ENCODE measurements around the gene PPARGC1A. TPM values are rescaled to one million over a fixed set of nuclear protein-coding genes. Genes with fewer than 3 reads are reported as not detected.

The PPARGC1A gene
- total RNA-seq, 1 experiment from 2014 or later: 1.9 TPM

GRCh38 chr4:23878912-23879732 is 10.7 kb downstream of the PPARGC1A start (continued):
- TF ChIP-seq, protein P1, sequence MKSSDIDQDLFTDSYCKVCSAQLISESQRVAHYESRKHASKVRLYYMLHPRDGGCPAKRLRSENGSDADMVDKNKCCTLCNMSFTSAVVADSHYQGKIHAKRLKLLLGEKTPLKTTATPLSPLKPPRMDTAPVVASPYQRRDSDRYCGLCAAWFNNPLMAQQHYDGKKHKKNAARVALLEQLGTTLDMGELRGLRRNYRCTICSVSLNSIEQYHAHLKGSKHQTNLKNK (CRISPR knock-in tag; IDR thresholded peaks at IDR 0.05): no peak
- TF ChIP-seq, protein P2, sequence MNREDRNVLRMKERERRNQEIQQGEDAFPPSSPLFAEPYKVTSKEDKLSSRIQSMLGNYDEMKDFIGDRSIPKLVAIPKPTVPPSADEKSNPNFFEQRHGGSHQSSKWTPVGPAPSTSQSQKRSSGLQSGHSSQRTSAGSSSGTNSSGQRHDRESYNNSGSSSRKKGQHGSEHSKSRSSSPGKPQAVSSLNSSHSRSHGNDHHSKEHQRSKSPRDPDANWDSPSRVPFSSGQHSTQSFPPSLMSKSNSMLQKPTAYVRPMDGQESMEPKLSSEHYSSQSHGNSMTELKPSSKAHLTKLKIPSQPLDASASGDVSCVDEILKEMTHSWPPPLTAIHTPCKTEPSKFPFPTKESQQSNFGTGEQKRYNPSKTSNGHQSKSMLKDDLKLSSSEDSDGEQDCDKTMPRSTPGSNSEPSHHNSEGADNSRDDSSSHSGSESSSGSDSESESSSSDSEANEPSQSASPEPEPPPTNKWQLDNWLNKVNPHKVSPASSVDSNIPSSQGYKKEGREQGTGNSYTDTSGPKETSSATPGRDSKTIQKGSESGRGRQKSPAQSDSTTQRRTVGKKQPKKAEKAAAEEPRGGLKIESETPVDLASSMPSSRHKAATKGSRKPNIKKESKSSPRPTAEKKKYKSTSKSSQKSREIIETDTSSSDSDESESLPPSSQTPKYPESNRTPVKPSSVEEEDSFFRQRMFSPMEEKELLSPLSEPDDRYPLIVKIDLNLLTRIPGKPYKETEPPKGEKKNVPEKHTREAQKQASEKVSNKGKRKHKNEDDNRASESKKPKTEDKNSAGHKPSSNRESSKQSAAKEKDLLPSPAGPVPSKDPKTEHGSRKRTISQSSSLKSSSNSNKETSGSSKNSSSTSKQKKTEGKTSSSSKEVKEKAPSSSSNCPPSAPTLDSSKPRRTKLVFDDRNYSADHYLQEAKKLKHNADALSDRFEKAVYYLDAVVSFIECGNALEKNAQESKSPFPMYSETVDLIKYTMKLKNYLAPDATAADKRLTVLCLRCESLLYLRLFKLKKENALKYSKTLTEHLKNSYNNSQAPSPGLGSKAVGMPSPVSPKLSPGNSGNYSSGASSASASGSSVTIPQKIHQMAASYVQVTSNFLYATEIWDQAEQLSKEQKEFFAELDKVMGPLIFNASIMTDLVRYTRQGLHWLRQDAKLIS (CRISPR knock-in tag; IDR thresholded peaks at IDR 0.05; ENCODE audit: borderline replicate concordance): no peak
- TF ChIP-seq, protein P3, sequence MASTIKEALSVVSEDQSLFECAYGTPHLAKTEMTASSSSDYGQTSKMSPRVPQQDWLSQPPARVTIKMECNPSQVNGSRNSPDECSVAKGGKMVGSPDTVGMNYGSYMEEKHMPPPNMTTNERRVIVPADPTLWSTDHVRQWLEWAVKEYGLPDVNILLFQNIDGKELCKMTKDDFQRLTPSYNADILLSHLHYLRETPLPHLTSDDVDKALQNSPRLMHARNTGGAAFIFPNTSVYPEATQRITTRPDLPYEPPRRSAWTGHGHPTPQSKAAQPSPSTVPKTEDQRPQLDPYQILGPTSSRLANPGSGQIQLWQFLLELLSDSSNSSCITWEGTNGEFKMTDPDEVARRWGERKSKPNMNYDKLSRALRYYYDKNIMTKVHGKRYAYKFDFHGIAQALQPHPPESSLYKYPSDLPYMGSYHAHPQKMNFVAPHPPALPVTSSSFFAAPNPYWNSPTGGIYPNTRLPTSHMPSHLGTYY (CRISPR knock-in tag; IDR thresholded peaks at IDR 0.05): no peak
- no peak for TF ChIP-seq PRRX2 (CRISPR knock-in tag; IDR thresholded peaks at IDR 0.05)

DNA sequence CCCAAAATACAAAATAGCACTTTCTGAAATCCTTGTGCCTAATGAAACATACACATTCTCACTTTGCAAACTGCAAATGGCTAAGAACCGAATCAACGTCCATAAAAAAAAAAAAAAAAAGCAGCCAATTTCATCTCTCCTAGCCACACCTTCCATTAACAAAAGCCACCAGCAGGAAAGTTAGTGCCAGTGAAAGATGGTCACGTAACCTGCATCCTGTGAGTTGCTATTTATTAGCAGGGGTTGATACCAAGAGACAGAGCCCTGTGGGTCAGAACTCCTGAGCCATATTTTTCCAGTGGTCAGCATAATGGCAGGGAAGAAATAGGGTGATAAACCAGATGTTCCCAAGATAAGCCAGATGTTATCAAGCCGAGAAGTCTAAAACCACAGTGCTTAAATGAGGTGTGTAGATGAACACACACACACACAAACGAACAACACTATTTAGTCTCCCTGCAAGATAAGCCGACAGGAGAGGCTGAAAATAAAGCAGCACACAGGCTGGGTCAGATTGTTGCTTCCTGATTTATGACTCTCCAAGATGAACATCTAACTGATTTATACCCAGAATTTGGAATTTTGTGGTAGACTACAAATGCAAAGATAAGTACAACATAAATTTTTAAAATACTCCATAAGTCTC is 11.5 kb downstream of the PPARGC1A start:
- H3K4me1 Mint-ChIP-seq: peaks cover 70% of the 10 kb centered on the region
- TF ChIP-seq ZNF671 (CRISPR knock-in tag; IDR thresholded peaks at IDR 0.05): no peak
- no peak for TF ChIP-seq ZNF232 (CRISPR knock-in tag; IDR thresholded peaks at IDR 0.05)
- TF ChIP-seq ZSCAN18 (CRISPR knock-in tag; IDR thresholded peaks at IDR 0.05): no peak
- no peak for TF ChIP-seq CTCF (IDR thresholded peaks at IDR 0.05)
- TF ChIP-seq, protein P4, sequence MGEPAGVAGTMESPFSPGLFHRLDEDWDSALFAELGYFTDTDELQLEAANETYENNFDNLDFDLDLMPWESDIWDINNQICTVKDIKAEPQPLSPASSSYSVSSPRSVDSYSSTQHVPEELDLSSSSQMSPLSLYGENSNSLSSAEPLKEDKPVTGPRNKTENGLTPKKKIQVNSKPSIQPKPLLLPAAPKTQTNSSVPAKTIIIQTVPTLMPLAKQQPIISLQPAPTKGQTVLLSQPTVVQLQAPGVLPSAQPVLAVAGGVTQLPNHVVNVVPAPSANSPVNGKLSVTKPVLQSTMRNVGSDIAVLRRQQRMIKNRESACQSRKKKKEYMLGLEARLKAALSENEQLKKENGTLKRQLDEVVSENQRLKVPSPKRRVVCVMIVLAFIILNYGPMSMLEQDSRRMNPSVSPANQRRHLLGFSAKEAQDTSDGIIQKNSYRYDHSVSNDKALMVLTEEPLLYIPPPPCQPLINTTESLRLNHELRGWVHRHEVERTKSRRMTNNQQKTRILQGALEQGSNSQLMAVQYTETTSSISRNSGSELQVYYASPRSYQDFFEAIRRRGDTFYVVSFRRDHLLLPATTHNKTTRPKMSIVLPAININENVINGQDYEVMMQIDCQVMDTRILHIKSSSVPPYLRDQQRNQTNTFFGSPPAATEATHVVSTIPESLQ (CRISPR knock-in tag; IDR thresholded peaks at IDR 0.05): no peak
- no peak for TF ChIP-seq NFATC4 (CRISPR knock-in tag; IDR thresholded peaks at IDR 0.05)
- TF ChIP-seq USF2 (CRISPR knock-in tag; IDR thresholded peaks at IDR 0.05): no peak
- H3K27me3 Mint-ChIP-seq (ENCODE audit: low read depth): no peaks in the 10 kb centered on the region
- no peak overlapping the region for H3K4me3 Mint-ChIP-seq
- CTCF ChIA-PET: no interaction called here
- DNase-seq (ENCODE audit: low spot score) (no peak), ATAC-seq (no peak)
- POLR2A ChIA-PET: no interaction called here
- H3K27ac Mint-ChIP-seq: peak overlapping the region; percentile 56; the same call in 1 of the 2 replicates
- no peaks in the 10 kb centered on the region for H3K36me3 Mint-ChIP-seq
- no peaks in the 10 kb centered on the region for H3K9me3 Mint-ChIP-seq
